C4-2B (cell line): ENCODE results near the gene CDKN3.

ENCODE experiments used
- CTCF ChIP-seq: fragments of 450-650 bp; conservative IDR thresholded peaks from 2 replicates; pipeline ENCODE4 v1.5.1; 2017; ENCODE audit warnings: mild to moderate bottlenecking
- ZFX ChIP-seq: fragments of 450-650 bp; IDR thresholded peaks from 2 replicates; pipeline ENCODE4 v1.6.1; 2017

- TF ChIP-seq CTCF = no peak
- TF ChIP-seq ZFX = no peak
Observed at GRCh38 chr14:54355698-54356097, 41.1 kb upstream of the CDKN3 start.
